Stimulated activated CD4-positive, alpha-beta T cell treated with anti-CD3 and anti-CD28 coated beads, Interleukin-4, amount 100 ng/mL, for 48 hours (primary cell): ENCODE results near the gene GRK4.
"Not testable (repeated sequence)": the region's sequence is repeated elsewhere in the genome, so short reads cannot be mapped to it uniquely, and the experiment has no call there.

Experiments used
- DNase-seq, 2 donors: peaks; one replicate each; pipeline ENCODE4 v3.0.0-alpha.2; 2020; ENCODE audit warnings: low read depth in 2 of 2

GRK4 gene

DNA sequence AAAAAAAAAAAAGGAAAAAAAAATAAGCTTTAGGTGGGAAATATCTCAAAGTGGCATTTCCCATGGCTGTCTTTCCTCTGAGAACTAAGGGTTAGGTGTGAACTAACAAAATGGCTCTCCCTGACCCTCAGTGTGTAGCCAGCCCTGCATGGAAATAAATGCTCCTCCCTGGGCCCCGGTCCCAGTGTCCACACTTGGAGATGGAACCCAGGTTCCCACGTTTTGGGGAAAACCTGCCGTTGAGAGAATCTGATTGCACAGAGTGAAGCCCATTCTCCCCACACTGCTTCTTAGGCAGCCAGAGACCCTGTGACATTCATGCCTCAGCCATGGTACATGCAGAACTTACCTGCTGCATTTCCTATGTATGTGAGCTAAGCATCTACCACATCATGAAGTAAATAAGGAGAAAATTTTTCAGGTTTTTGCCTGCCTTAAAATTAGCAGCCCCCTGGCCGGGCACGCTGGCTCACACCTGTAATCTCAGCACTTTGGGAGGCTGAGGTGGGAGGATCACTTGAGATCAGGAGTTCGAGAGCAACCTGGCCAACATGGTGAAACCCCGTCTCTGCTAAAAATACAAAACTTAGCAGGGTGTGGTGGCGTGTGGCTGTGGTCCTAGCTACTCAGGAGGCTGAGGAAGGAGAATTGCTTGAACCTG is 76.5 kb downstream of the GRK4 start:
- DNase-seq = no peak

GRCh38 chr4:3040452-3041191 is 77.3 kb downstream of the GRK4 start:
- no peak for DNase-seq

DNA sequence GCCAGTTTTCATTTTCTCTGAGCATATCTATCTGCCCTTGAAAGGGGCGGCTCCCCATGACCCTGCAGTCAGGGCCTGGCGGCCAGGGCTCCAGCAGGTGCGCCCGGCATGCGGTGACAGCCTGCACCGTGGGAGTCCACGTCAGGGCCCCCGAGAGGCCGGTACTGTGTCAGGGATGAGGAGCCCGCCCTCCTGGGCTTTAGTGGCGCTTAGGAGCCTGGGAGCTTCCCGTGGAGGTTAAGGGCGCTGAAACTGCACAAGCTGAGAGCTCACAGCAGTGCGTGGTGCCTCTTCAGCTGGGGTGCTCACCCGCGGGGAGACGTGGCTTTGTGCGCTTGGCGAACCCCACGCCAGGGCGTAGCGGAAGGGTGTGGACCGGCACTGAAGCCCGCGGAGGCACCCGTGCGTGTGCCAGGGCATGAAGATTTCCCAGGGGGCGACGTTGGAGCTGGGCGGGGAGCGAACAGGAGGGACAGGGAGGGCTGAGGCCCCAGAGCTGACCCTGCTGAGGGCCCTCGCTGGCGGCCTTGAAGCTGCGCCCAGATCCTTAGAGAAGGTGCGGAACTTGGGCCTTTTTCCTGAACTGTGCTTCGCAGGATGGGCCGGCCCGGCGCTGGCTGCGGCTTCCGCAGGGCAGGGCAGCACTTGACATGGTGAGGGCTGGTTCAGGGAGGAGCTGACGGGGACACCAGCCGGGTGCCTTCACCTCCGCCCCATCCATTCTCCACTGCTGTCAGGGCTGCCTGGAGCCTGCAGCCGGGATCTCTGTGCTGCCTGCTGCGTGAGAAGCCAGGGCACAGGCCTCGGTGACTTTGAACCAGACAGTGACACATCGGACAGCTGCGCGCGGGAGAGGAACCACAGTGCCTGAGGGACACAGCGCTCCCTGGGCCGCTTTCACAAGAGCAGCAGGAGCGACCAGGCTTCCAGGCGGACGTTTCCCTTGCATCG is 78.1 kb downstream of the GRK4 start:
- peak; percentile 23 to 26 for DNase-seq

- DNase-seq = no peak
Observed at GRCh38 chr4:3042226-3042625, 78.9 kb downstream of the GRK4 start.

DNA sequence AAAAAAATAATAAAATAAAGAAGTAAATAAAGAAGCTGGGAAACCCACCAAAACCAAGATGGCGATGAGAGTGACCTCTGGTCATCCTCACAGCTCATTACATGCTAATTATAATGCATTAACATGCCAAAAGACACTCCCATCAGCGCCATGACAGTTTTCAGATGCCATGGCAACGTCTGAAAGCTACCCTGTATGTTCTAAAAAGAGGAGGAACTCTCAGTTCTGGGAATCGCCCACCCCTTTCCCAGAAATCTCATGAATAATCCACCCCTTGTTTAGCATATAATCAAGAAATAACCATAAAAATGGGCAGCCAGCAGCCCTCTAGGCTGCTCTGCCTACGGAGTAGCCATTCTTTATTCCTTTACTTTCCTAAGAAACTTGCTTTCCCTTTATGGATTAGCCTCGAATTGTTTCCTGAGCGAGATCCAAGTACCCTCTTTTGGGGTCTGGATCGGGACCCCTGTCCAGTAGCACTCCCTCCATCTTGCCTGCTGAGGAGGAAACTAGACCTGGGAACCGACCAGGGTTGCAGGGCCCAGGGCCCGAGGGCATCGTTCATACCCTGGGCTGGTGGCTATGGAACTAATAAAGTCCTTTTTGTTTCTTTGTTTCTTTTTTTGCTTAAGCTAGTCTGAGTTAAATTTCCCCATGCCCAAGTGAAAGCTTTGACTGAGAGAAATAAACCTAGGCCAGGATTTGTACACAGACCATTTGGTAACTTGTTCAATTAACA is 80.1 kb downstream of the GRK4 start:
- no peak for DNase-seq

GRCh38 chr4:3044870-3045819 is 81.8 kb downstream of the GRK4 start:
- DNase-seq = peak; percentile 38 to 49

- DNase-seq = no peak
Observed at GRCh38 chr4:3046162-3046561, 82.8 kb downstream of the GRK4 start.

DNA sequence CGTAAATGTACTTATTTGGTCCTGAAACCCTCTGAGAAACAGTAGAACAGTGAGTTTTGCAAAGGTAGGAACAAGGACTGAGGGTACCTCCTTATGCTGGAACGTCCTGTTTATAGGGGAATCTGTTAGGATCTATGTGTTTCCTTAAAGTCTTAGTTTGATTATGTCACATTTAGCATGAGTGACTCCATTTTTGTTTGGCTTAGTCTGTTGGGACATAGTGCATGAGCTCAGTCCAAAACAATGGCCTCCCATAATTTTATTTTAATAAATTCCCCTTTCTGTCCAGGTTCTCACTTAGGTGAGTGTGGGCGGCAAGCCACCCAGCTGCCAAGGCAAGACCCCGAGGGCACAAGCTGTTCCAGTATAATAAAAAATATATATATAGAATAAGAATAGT is 83.3 kb downstream of the GRK4 start:
- no peak for DNase-seq

DNA sequence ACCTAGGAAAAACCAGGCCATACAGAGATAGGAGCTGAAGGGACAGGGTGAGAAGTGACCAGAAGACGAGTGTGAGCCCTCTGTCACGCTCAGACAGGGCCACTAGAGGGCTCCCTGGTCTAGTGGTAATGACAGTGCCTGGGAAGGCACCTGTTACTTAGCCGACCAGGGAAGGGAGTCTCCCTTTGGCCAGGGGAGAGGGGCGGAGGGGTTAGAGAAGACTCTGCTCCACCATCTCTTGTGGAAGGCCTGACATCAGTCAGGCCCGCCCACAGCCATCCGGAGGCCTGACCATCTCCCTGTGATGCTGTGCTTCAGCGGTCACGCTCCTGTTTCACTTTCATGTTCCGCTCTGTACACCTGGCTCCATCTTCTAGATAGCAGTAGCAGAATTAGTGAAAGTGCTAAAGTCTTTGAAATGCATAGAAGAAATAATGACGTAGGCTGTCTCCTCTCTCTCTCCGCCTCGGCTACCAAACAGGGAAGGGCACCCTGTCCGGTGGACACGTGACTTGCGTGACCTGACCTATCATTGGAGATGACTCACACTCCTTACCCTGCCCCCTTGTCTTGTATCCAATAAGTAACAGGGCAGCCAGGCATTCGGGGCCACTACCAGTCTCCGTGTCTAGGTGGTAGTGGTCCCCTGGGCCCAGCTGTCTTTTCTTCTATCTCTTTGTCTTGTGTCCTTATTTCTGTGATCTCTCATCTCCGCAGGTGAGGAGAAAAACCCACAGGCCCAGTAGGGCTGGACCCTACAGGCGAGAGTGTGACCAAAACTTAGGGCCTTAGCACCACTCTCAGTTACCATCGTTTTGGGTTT is 84.3 kb downstream of the GRK4 start:
- peak; percentile 63 to 74 for DNase-seq

GRCh38 chr4:3051141-3051897 is 87.9 kb downstream of the GRK4 start:
- DNase-seq = not testable (repeated sequence)

GRCh38 chr4:3054169-3054759 is 90.9 kb downstream of the GRK4 start:
- DNase-seq = no peak

GRCh38 chr4:3059943-3060342 is 96.6 kb downstream of the GRK4 start:
- DNase-seq = no peak

DNA sequence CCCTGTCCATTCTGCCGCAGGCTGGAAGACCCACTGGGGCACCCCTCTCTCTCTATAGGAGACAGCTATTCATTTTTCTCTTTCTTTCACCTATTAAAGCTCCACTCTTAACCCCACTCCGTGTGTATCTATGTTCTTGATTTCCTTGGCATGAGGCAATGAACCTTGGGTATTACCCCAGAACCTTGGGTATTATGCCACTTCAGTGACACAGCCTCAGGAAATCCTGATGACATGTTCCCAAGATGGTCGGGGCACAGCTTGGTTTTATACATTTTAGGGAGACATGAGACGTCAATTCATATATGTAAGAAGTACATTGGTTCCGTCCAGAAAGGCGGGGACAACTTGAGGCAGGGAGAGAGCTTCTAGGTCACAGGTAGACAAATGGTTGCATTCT is 97.6 kb downstream of the GRK4 start:
- no peak for DNase-seq

DNA sequence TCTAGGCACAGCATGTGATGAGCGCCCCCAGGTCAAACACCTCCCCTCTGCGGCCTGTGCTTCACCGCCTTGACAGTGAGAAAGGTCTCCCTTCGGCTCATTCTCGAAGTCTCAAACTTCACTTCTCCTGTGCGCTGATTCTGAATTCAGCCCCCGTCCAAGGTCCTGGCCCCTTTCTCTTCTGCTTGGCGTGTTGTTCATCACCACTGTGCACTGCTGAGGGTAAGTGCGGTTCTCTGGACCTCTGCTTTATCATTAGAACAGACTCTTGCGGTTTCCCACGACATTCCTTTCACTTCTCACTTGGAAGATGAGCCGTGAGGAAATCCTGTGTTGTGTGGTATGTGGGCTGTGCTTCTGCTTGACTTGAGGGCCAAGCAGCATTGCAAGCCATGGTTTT is 99.1 kb downstream of the GRK4 start:
- no peak for DNase-seq

- no peak for DNase-seq
Observed at GRCh38 chr4:3065551-3065950, 102.2 kb downstream of the GRK4 start.

DNA sequence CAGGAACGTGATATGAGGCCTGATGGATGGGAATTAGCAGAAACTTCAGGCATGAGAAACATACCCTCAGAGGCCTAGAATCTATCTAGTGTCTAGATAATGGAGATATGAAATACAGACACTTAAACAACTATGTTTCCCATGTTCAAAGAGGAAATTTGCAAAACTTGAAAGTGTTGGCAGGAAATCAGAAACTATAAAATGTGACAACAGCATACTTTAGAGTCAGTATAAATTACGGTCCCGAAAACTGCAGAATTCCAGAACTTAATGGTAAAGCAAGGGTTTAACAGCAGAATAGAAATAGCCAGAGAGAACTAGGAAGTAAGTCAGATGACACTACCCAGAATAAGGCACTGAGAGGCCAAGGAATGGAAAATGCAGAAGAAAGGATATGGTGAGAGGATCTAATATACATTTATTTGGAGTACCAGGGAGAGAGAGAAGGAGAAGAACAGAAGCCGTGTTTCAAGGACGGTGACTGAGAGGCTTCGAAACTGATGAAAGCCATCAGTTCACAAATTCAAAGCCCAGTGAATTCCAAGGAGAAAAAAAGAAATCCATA is 103.5 kb downstream of the GRK4 start:
- DNase-seq = no peak

- DNase-seq = no peak
Observed at GRCh38 chr4:3067473-3068001, 104.2 kb downstream of the GRK4 start.

DNA sequence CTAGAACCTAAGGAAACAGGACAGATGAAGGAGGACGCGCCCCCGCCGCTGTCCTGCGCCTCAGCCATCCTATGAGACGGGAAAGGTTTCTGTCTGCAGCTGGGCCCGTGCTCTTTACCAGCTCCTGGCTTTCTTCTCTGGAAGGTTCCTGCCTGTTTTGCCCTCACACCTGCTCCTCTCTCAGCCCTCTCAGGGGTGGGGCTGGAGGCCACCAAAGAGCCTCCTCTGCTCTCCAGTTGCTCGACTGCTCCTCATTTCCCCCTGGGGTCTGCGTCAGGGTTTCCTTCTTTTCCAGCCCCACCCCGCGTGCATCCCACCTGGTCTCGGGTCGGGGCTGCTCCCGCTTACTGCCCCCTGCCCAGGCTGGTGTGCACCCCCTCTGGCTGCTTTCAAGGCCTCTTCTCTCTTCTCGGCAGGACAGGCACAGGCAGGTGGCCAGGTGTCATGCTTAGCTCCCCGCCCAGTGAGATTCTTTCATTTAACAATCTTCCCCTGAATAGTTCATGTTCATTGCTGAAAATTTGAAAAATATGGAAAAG is 106.4 kb downstream of the GRK4 start:
- no peak for DNase-seq
